ENCODE measurements around the gene GADL1.

GRCh38 chr3:30728143-30728542 is 166.3 kb downstream of the GADL1 start:
- no peak for TF ChIP-seq POLR2A (IDR thresholded peaks at IDR 0.05; ENCODE audit: borderline replicate concordance, extremely low read depth, insufficient read depth, insufficient read length)
- TF ChIP-seq CTCF (IDR thresholded peaks at IDR 0.05 in 2 of 3, conservative IDR thresholded peaks at IDR 0.05 in 1 of 3; ENCODE audit: borderline replicate concordance in 1 of 3, insufficient read depth in 1 of 3, low read depth in 2 of 3, low read length in 2 of 3), result no peak
- no peak for TF ChIP-seq SP1 (IDR thresholded peaks at IDR 0.05; ENCODE audit: low read depth)
- no peak for TF ChIP-seq RAD21 (IDR thresholded peaks at IDR 0.05; ENCODE audit: low read depth)
- no peak for TF ChIP-seq FOSL1 (IDR thresholded peaks at IDR 0.05; ENCODE audit: low read depth)
